ENCODE results near the gene SCUBE3.
A peak's percentile ranks its signal among the peaks of the same experiment; 100 is the strongest.

DNA sequence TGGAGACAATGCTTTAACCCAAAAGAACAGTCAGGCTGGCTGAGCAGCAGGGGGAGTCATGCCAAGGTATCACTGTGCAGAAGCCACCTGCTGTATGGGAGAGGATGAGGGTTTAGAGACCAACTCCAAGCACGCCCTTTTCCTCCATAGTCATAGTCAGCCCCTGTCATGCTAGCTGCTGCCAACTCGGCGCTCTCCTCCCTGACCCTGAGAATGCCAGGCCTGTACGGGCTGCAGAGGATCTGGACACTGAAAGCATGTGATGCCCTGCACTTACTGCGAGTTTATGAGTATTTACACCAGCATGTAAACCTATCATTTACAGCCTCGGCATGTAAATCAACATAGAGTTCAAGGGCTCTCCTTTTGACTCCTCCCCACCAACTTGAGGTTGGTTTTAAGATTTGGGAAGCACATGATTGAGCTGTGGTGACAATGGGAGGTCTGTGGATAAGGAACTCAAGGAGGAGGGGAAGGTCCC lies 11.7 kb upstream of the SCUBE3 start:
- 0 out of 2 replicates have a peak, but pooled peaks have one; percentile 12 for TF ChIP-seq CTCF (conservative IDR thresholded peaks at IDR 0.05; ENCODE audit: low read length)
- no peak for TF ChIP-seq EZH2phosphoT487 (IDR thresholded peaks at IDR 0.05; ENCODE audit: borderline replicate concordance)
